ENCODE data around the gene MMP27. TPM values are rescaled to one million over a fixed set of nuclear protein-coding genes. Genes with fewer than 3 reads are reported as not detected.

The MMP27 gene
- polyA plus RNA-seq, 1 of the 3 experiments (the other 2 are of a cell fraction), result not detected

DNA sequence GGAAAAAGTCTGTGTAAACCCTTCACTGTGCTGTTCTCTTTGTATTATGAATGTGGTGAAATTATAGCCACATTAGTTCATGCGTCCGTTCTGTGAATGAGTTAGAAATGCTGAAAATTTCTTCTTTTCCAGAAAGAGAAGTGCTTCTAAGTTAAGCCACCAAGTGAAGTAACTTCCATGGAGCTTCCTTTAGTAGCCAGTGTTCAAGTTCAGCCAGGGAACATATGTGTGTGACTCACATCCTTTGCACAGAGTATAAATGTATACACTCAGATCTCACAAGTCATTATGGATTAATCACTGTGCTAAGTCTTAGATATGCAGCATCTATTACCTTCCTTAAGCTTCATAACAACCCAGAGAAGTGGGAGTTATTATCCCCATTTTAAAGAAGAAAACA is 22.3 kb upstream of the MMP27 start (continued):
- no peak for TF ChIP-seq SMC3 (IDR thresholded peaks at IDR 0.05; ENCODE audit: low read depth, low read length)
- TF ChIP-seq, protein P1, sequence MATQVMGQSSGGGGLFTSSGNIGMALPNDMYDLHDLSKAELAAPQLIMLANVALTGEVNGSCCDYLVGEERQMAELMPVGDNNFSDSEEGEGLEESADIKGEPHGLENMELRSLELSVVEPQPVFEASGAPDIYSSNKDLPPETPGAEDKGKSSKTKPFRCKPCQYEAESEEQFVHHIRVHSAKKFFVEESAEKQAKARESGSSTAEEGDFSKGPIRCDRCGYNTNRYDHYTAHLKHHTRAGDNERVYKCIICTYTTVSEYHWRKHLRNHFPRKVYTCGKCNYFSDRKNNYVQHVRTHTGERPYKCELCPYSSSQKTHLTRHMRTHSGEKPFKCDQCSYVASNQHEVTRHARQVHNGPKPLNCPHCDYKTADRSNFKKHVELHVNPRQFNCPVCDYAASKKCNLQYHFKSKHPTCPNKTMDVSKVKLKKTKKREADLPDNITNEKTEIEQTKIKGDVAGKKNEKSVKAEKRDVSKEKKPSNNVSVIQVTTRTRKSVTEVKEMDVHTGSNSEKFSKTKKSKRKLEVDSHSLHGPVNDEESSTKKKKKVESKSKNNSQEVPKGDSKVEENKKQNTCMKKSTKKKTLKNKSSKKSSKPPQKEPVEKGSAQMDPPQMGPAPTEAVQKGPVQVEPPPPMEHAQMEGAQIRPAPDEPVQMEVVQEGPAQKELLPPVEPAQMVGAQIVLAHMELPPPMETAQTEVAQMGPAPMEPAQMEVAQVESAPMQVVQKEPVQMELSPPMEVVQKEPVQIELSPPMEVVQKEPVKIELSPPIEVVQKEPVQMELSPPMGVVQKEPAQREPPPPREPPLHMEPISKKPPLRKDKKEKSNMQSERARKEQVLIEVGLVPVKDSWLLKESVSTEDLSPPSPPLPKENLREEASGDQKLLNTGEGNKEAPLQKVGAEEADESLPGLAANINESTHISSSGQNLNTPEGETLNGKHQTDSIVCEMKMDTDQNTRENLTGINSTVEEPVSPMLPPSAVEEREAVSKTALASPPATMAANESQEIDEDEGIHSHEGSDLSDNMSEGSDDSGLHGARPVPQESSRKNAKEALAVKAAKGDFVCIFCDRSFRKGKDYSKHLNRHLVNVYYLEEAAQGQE (IDR thresholded peaks at IDR 0.05; ENCODE audit: low read depth, low read length), result no peak
- TF ChIP-seq FOXM1 (IDR thresholded peaks at IDR 0.05; ENCODE audit: low read depth), result no peak
- peak; percentile 56 for TF ChIP-seq JUND (IDR thresholded peaks at IDR 0.05)
- TF ChIP-seq, protein P2, sequence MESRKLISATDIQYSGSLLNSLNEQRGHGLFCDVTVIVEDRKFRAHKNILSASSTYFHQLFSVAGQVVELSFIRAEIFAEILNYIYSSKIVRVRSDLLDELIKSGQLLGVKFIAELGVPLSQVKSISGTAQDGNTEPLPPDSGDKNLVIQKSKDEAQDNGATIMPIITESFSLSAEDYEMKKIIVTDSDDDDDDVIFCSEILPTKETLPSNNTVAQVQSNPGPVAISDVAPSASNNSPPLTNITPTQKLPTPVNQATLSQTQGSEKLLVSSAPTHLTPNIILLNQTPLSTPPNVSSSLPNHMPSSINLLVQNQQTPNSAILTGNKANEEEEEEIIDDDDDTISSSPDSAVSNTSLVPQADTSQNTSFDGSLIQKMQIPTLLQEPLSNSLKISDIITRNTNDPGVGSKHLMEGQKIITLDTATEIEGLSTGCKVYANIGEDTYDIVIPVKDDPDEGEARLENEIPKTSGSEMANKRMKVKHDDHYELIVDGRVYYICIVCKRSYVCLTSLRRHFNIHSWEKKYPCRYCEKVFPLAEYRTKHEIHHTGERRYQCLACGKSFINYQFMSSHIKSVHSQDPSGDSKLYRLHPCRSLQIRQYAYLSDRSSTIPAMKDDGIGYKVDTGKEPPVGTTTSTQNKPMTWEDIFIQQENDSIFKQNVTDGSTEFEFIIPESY (IDR thresholded peaks at IDR 0.05; ENCODE audit: borderline replicate concordance, low read depth), result no peak
- TF ChIP-seq FOXJ3 (CRISPR knock-in tag; IDR thresholded peaks at IDR 0.05), result no peak
- TF ChIP-seq, protein P3, sequence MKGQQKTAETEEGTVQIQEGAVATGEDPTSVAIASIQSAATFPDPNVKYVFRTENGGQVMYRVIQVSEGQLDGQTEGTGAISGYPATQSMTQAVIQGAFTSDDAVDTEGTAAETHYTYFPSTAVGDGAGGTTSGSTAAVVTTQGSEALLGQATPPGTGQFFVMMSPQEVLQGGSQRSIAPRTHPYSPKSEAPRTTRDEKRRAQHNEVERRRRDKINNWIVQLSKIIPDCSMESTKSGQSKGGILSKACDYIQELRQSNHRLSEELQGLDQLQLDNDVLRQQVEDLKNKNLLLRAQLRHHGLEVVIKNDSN (IDR thresholded peaks at IDR 0.05; ENCODE audit: borderline replicate concordance, low read depth), result no peak
- peak; percentile 68 for TF ChIP-seq TCF12 (IDR thresholded peaks at IDR 0.05)
- TF ChIP-seq RFX5 (IDR thresholded peaks at IDR 0.05; ENCODE audit: low read length), result no peak
- TF ChIP-seq RXRA (IDR thresholded peaks at IDR 0.05; ENCODE audit: borderline replicate concordance, low read depth), result peak; percentile 50; the same call in 1 of the 2 replicates
- no peak for TF ChIP-seq SIN3A (IDR thresholded peaks at IDR 0.05; ENCODE audit: borderline replicate concordance, low read depth, low read length)
- no peak for TF ChIP-seq GATA2 (CRISPR knock-in tag; IDR thresholded peaks at IDR 0.05)

DNA sequence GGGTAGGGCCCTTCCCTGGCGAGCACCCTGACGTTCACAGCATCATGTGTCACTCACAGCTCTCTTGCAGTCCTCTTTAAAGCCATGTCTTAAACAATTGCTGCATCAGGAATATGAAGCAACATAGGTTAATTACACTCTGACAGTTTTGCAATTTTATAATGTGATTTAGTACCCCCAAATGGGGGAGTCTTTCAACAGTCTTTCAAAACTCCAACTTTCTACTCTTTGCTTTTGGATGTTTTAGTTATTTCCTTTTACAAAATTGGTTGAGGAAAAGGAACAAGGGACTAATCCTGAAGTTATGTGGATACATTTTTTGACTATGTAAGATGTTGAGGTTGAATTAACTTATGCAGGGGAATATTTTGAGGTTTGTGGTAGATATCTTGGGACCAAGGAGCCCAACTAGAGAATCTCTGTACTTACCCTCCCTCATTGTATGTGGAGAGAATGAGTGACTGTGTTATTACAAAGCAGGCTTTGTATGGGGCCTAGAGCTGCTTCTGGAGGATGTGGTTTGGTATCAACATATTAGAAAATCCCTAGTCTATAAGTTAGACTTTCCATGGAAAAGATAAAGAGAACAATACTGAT is 19.4 kb upstream of the MMP27 start, which contains the start of gene MMP8:
Gene MMP8, minus strand, starts transcription at position 51 of the 597 bp plus-strand sequence. CDS start 99 bp downstream, outside the sequence.
- Histone ChIP-seq H3K4me3 (ENCODE audit: low read depth in 2 of 2, low read length in 1 of 2) (no peak within 1 kb of the TSS), H3K27me3 (ENCODE audit: insufficient read depth) (no peaks in the 10 kb centered on the region), H4K20me1 (ENCODE audit: insufficient read depth) (no peaks in the 10 kb centered on the region), H3K27ac (ENCODE audit: low read depth in 2 of 2, low read length in 1 of 2) (0 out of 4 replicates have a peak within 1 kb of the TSS, but pooled peaks of 1 of the 2 experiments have one; percentile 17), H3K36me3 (replicated peaks in 1 of 2; ENCODE audit: control insufficient read depth in 1 of 2, insufficient read depth in 2 of 2, low read length in 1 of 2) (no peaks in the 10 kb centered on the region), H2AFZ (ENCODE audit: low read depth) (no peak within 1 kb of the TSS; the same call in 1 of the 2 replicates), H3K79me2 (ENCODE audit: insufficient read depth) (no peaks in the 10 kb centered on the region), H3F3A (replicated peaks; ENCODE audit: insufficient read depth) (peaks cover 4% of the 10 kb centered on the region), H3K9me3 (no peaks in the 10 kb centered on the region), H3K4me1 (ENCODE audit: control insufficient read depth in 1 of 2, insufficient read depth in 2 of 2, low read depth in 1 of 2, low read length in 1 of 2) (no peaks in the 10 kb centered on the region), H3K9me2 (no peaks in the 10 kb centered on the region), H3K9ac (no peak within 1 kb of the TSS), H3K4me2 (no peak within 1 kb of the TSS)
- no peak for DNase-seq
- TF ChIP-seq, protein P2 (IDR thresholded peaks at IDR 0.05; ENCODE audit: borderline replicate concordance, low read depth), result no peak
- ChIA-PET POLR2A (no interaction called here), CTCF (no interaction called here)
- WGBS (ENCODE audit: low lambda C conversion rate), result 41% methylated on average over 2 of the region's 2 CpGs

All from SK-N-SH (cell line).